ENCODE results near the gene GPR146.

Gene GPR146

GRCh38 chr7:1043552-1044188 is 676 bp upstream of the GPR146 start:
- Histone ChIP-seq H3K18ac (ENCODE audit: low read length) (peak overlapping the region; percentile 94), H2AK5ac (ENCODE audit: low read depth, low read length) (peak overlapping the region; percentile 94), H3K79me1 (ENCODE audit: low read depth, low read length) (peaks cover 9% of the 10 kb centered on the region), H3K4me2 (ENCODE audit: insufficient read depth, low read length, poor library complexity, severe bottlenecking) (peak overlapping the region; percentile 51), H3K9ac (ENCODE audit: low read depth, low read length, poor library complexity) (peak overlapping the region; percentile 78), H2BK15ac (ENCODE audit: low read length) (peak overlapping the region; percentile 82), H2BK12ac (ENCODE audit: low read length) (peak overlapping the region; percentile 91), H3K4me1 (ENCODE audit: control insufficient read depth in 2 of 2, insufficient read depth in 1 of 2, low read depth in 1 of 2, low read length in 2 of 2) (peaks cover 23 to 24% of the 10 kb centered on the region in 2 donors), H4K8ac (ENCODE audit: low read depth, low read length) (peak overlapping the region; percentile 17), H3K27ac (replicated peaks; ENCODE audit: low read length) (peak overlapping the region; percentile 94), H3K4ac (ENCODE audit: low read length) (peak overlapping the region; percentile 84), H3K4me3 (ENCODE audit: low read length in 2 of 2) (peak overlapping the region; percentile 10 to 53), H4K91ac (ENCODE audit: low read depth, low read length, poor library complexity) (peak overlapping the region; percentile 95), H3K36me3 (replicated peaks in 1 of 2; ENCODE audit: control insufficient read depth in 2 of 2, insufficient read depth in 2 of 2, low read length in 2 of 2) (no peaks in the 10 kb centered on the region), H3K23ac (ENCODE audit: low read depth, low read length, poor library complexity) (peak overlapping the region; percentile 8), H2BK120ac (ENCODE audit: low read depth, low read length) (peak overlapping the region; percentile 56), H3K14ac (ENCODE audit: low read length) (no peak overlapping the region), H2AFZ (ENCODE audit: low read length) (peak overlapping the region; percentile 80), H3K9me3 (replicated peaks in 1 of 2; ENCODE audit: control insufficient read depth in 2 of 2, insufficient read depth in 1 of 2, low read depth in 1 of 2, low read length in 2 of 2) (peaks cover 0 to 1% of the 10 kb centered on the region in 2 donors), H3K27me3 (ENCODE audit: control insufficient read depth in 3 of 3, insufficient read depth in 3 of 3, low read depth in 1 of 3, low read length in 3 of 3) (no peaks in the 10 kb centered on the region), H2BK5ac (ENCODE audit: low read length) (peak overlapping the region; percentile 46)
- no CpG with 5 or more reads among the region's 18 CpGs for WGBS, 2 donors (ENCODE audit: extremely low coverage in 2 of 2, insufficient read length in 2 of 2, insufficient replicate concordance in 1 of 2)
- DNase-seq (ENCODE audit: low spot score), result no peak

- Histone ChIP-seq H3K27ac (replicated peaks; ENCODE audit: low read length) (peak overlapping the region; percentile 81), H3K23ac (ENCODE audit: low read depth, low read length, poor library complexity) (no peak overlapping the region), H3K9ac (ENCODE audit: low read depth, low read length, poor library complexity) (no peak overlapping the region), H3K14ac (ENCODE audit: low read length) (no peak overlapping the region), H3K4ac (ENCODE audit: low read length) (no peak overlapping the region), H3K9me3 (replicated peaks in 1 of 2; ENCODE audit: control insufficient read depth in 2 of 2, insufficient read depth in 1 of 2, low read depth in 1 of 2, low read length in 2 of 2) (peaks cover 0 to 1% of the 10 kb centered on the region in 2 donors), H4K8ac (ENCODE audit: low read depth, low read length) (no peak overlapping the region), H3K4me1 (ENCODE audit: control insufficient read depth in 2 of 2, insufficient read depth in 1 of 2, low read depth in 1 of 2, low read length in 2 of 2) (peaks cover 23 to 32% of the 10 kb centered on the region in 2 donors), H2BK5ac (ENCODE audit: low read length) (no peak overlapping the region), H3K18ac (ENCODE audit: low read length) (no peak overlapping the region), H2BK120ac (ENCODE audit: low read depth, low read length) (no peak overlapping the region), H3K4me2 (ENCODE audit: insufficient read depth, low read length, poor library complexity, severe bottlenecking) (peak overlapping the region; percentile 96), H3K4me3 (ENCODE audit: low read length in 2 of 2) (peak overlapping the region; percentile 53 to 83), H2AFZ (ENCODE audit: low read length) (no peak overlapping the region), H3K79me1 (ENCODE audit: low read depth, low read length) (peaks cover 7% of the 10 kb centered on the region), H4K91ac (ENCODE audit: low read depth, low read length, poor library complexity) (no peak overlapping the region), H3K27me3 (ENCODE audit: control insufficient read depth in 3 of 3, insufficient read depth in 3 of 3, low read depth in 1 of 3, low read length in 3 of 3) (no peaks in the 10 kb centered on the region), H2AK5ac (ENCODE audit: low read depth, low read length) (no peak overlapping the region), H3K36me3 (replicated peaks in 1 of 2; ENCODE audit: control insufficient read depth in 2 of 2, insufficient read depth in 2 of 2, low read length in 2 of 2) (no peaks in the 10 kb centered on the region), H2BK12ac (ENCODE audit: low read length) (no peak overlapping the region), H2BK15ac (ENCODE audit: low read length) (no peak overlapping the region)
- WGBS, 2 donors (ENCODE audit: extremely low coverage in 2 of 2, insufficient read length in 2 of 2, insufficient replicate concordance in 1 of 2), result no CpG with 5 or more reads among the region's 21 CpGs
- DNase-seq (ENCODE audit: low spot score), result no peak
Observed at GRCh38 chr7:1045069-1046063, 1.0 kb downstream of the GPR146 start.

GRCh38 chr7:1046722-1047679 is 2.7 kb downstream of the GPR146 start:
- H2BK5ac ChIP-seq (ENCODE audit: low read length), result no peak overlapping the region
- WGBS, 2 donors (ENCODE audit: extremely low coverage in 2 of 2, insufficient read length in 2 of 2, insufficient replicate concordance in 1 of 2), result no CpG with 5 or more reads among the region's 15 CpGs
- H2AFZ ChIP-seq (ENCODE audit: low read length), result no peak overlapping the region
- no peaks in the 10 kb centered on the region for H3K27me3 ChIP-seq (ENCODE audit: control insufficient read depth in 3 of 3, insufficient read depth in 3 of 3, low read depth in 1 of 3, low read length in 3 of 3)
- no peak overlapping the region for H2BK120ac ChIP-seq (ENCODE audit: low read depth, low read length)
- no peak overlapping the region for H4K91ac ChIP-seq (ENCODE audit: low read depth, low read length, poor library complexity)
- no peaks in the 10 kb centered on the region for H3K36me3 ChIP-seq (replicated peaks in 1 of 2; ENCODE audit: control insufficient read depth in 2 of 2, insufficient read depth in 2 of 2, low read length in 2 of 2)
- no peak overlapping the region for H3K4me2 ChIP-seq (ENCODE audit: insufficient read depth, low read length, poor library complexity, severe bottlenecking)
- H4K8ac ChIP-seq (ENCODE audit: low read depth, low read length), result no peak overlapping the region
- no peak overlapping the region for H3K4ac ChIP-seq (ENCODE audit: low read length)
- peaks cover 0 to 1% of the 10 kb centered on the region in 2 donors for H3K9me3 ChIP-seq (replicated peaks in 1 of 2; ENCODE audit: control insufficient read depth in 2 of 2, insufficient read depth in 1 of 2, low read depth in 1 of 2, low read length in 2 of 2)
- H3K4me1 ChIP-seq (ENCODE audit: control insufficient read depth in 2 of 2, insufficient read depth in 1 of 2, low read depth in 1 of 2, low read length in 2 of 2), result peaks cover 21% of the 10 kb centered on the region in 2 donors
- H3K23ac ChIP-seq (ENCODE audit: low read depth, low read length, poor library complexity), result no peak overlapping the region
- H2BK15ac ChIP-seq (ENCODE audit: low read length), result no peak overlapping the region
- DNase-seq (ENCODE audit: low spot score), result no peak
- H2AK5ac ChIP-seq (ENCODE audit: low read depth, low read length), result no peak overlapping the region
- H3K18ac ChIP-seq (ENCODE audit: low read length), result no peak overlapping the region
- H3K79me1 ChIP-seq (ENCODE audit: low read depth, low read length), result peaks cover 3% of the 10 kb centered on the region
- no peak overlapping the region for H3K14ac ChIP-seq (ENCODE audit: low read length)
- no peak overlapping the region for H3K27ac ChIP-seq (replicated peaks; ENCODE audit: low read length)
- H3K4me3 ChIP-seq (ENCODE audit: low read length in 2 of 2), result no peak overlapping the region
- H2BK12ac ChIP-seq (ENCODE audit: low read length), result no peak overlapping the region
- no peak overlapping the region for H3K9ac ChIP-seq (ENCODE audit: low read depth, low read length, poor library complexity)
